Activated T-helper 2 cell treated with anti-CD3 and anti-CD28 coated beads, Interferon-gamma antibody, Interleukin-2, Interleukin-4, amounts not matched to agents 10 μg/mL and 5 μg/mL and 100 μg/mL, durations not matched to agents 14 hours and 24 hours and 36 hours (primary cell): ENCODE measurements around the gene ARL2BP. TPM values are rescaled to one million over a fixed set of nuclear protein-coding genes. Genes with fewer than 3 reads are reported as not detected.
"Not testable (repeated sequence)": the region's sequence is repeated elsewhere in the genome, so short reads cannot be mapped to it uniquely, and the experiment has no call there.

Experiments
- DNase-seq: peaks from one replicate; pipeline ENCODE4 v3.0.0; 2021; ENCODE audit warnings: low spot score
- H3K27ac Mint-ChIP-seq: one replicate; pipeline ENCODE4 v1.8.0; 2021; ENCODE audit warnings: mixed read lengths
- H3K27me3 Mint-ChIP-seq: one replicate; pipeline ENCODE4 v1.8.0; 2021; ENCODE audit warnings: low read depth, mixed read lengths
- H3K36me3 Mint-ChIP-seq: one replicate; pipeline ENCODE4 v1.8.0; 2021; ENCODE audit warnings: low read depth, mixed read lengths
- H3K4me1 Mint-ChIP-seq: one replicate; pipeline ENCODE4 v1.8.0; 2021; ENCODE audit warnings: low read depth, mixed read lengths
- H3K4me3 Mint-ChIP-seq: one replicate; pipeline ENCODE4 v1.8.0; 2021; ENCODE audit warnings: low read depth, mild to moderate bottlenecking, moderate library complexity, mixed read lengths
- H3K9me3 Mint-ChIP-seq: one replicate; pipeline ENCODE4 v1.8.0; 2021; ENCODE audit warnings: mixed read lengths
- intact Hi-C: fragments of 100-400 bp; cut with micrococcal nuclease; formaldehyde crosslinking; loops from one replicate; pipeline ENCODE4 v1.15.1; 2023
- total RNA-seq: library from RNA; stranded (reverse); gene quantifications from 2 replicates; pipeline ENCODE4 v1.2.3, GENCODE V29; 2022

The ARL2BP gene
- total RNA-seq, 1 donor from 2014 or later = 31.2 TPM

- DNase-seq = no peak
- Mint-ChIP-seq H3K27ac (no peak overlapping the region), H3K4me1 (peaks cover 22% of the 10 kb centered on the region), H3K36me3 (no peaks in the 10 kb centered on the region), H3K4me3 (no peak overlapping the region), H3K9me3 (no peaks in the 10 kb centered on the region), H3K27me3 (no peaks in the 10 kb centered on the region)
- intact Hi-C loops = no loop called here
Observed at GRCh38 chr16:57271063-57271345, 25.9 kb downstream of the ARL2BP start.

GRCh38 chr16:57271867-57272495 lies 26.9 kb downstream of the ARL2BP start:
- no peaks in the 10 kb centered on the region for H3K36me3 Mint-ChIP-seq
- no peak overlapping the region for H3K27ac Mint-ChIP-seq
- no peak overlapping the region for H3K4me3 Mint-ChIP-seq
- intact Hi-C loops = no loop called here
- DNase-seq = no peak
- H3K27me3 Mint-ChIP-seq = no peaks in the 10 kb centered on the region
- H3K9me3 Mint-ChIP-seq = no peaks in the 10 kb centered on the region
- peaks cover 19% of the 10 kb centered on the region for H3K4me1 Mint-ChIP-seq

GRCh38 chr16:57273359-57273758 lies 28.3 kb downstream of the ARL2BP start:
- Mint-ChIP-seq H3K9me3 (no peaks in the 10 kb centered on the region), H3K4me1 (peaks cover 20% of the 10 kb centered on the region), H3K27ac (no peak overlapping the region), H3K27me3 (no peaks in the 10 kb centered on the region), H3K36me3 (no peaks in the 10 kb centered on the region), H3K4me3 (no peak overlapping the region)
- DNase-seq = no peak
- intact Hi-C loops = no loop called here

GRCh38 chr16:57273826-57274225 lies 28.8 kb downstream of the ARL2BP start:
- Mint-ChIP-seq H3K36me3 (no peaks in the 10 kb centered on the region), H3K4me3 (no peak overlapping the region), H3K27me3 (no peaks in the 10 kb centered on the region), H3K4me1 (peaks cover 24% of the 10 kb centered on the region), H3K9me3 (no peaks in the 10 kb centered on the region), H3K27ac (no peak overlapping the region)
- intact Hi-C loops = no loop called here
- DNase-seq = no peak

GRCh38 chr16:57275946-57276345 lies 30.9 kb downstream of the ARL2BP start:
- H3K4me1 Mint-ChIP-seq = peaks cover 34% of the 10 kb centered on the region
- DNase-seq, H3K36me3 Mint-ChIP-seq, H3K27ac Mint-ChIP-seq, H3K9me3 Mint-ChIP-seq, H3K4me3 Mint-ChIP-seq, H3K27me3 Mint-ChIP-seq: not testable (repeated sequence)
- intact Hi-C loops = loop anchor here (5.0 kb wide), 2 partner anchors 34 to 89 kb away; partner anchors contain the start of genes PSME3IP1 and RSPRY1

- H3K36me3 Mint-ChIP-seq = no peaks in the 10 kb centered on the region
- H3K4me1 Mint-ChIP-seq = peaks cover 35% of the 10 kb centered on the region
- H3K9me3 Mint-ChIP-seq = no peaks in the 10 kb centered on the region
- peaks cover under 1% of the 10 kb centered on the region for H3K27me3 Mint-ChIP-seq
- no peak for DNase-seq
- no peak overlapping the region for H3K4me3 Mint-ChIP-seq
- H3K27ac Mint-ChIP-seq = no peak overlapping the region
- intact Hi-C loops = loop anchor here (5.0 kb wide), 2 partner anchors 34 to 89 kb away; partner anchors contain the start of genes PSME3IP1 and RSPRY1
Observed at GRCh38 chr16:57276596-57276995, 31.5 kb downstream of the ARL2BP start.

- H3K36me3 Mint-ChIP-seq = no peaks in the 10 kb centered on the region
- H3K27ac Mint-ChIP-seq = peak overlapping the region; percentile 46
- intact Hi-C loops = loop anchor here (5.0 kb wide), 2 partner anchors 35 to 90 kb away; partner anchors contain the start of genes PSME3IP1 and RSPRY1
- no peaks in the 10 kb centered on the region for H3K9me3 Mint-ChIP-seq
- H3K27me3 Mint-ChIP-seq = peaks cover 7% of the 10 kb centered on the region
- peak; percentile 63 for DNase-seq
- peaks cover 35% of the 10 kb centered on the region for H3K4me1 Mint-ChIP-seq
- no peak overlapping the region for H3K4me3 Mint-ChIP-seq
Observed at GRCh38 chr16:57277586-57277985, 32.5 kb downstream of the ARL2BP start.

GRCh38 chr16:57278494-57278893 lies 33.4 kb downstream of the ARL2BP start:
- no peaks in the 10 kb centered on the region for H3K9me3 Mint-ChIP-seq
- peaks cover 17% of the 10 kb centered on the region for H3K27me3 Mint-ChIP-seq
- intact Hi-C loops = loop anchor here (5.0 kb wide), 2 partner anchors 36 to 91 kb away; partner anchors contain the start of genes PSME3IP1 and RSPRY1

GRCh38 chr16:57279780-57280638 lies 35.0 kb downstream of the ARL2BP start:
- H3K27me3 Mint-ChIP-seq = peaks cover 26% of the 10 kb centered on the region
- intact Hi-C loops = loop anchor here (5.0 kb wide), 2 partner anchors 38 to 93 kb away; partner anchors contain the start of genes PSME3IP1 and RSPRY1
- no peaks in the 10 kb centered on the region for H3K36me3 Mint-ChIP-seq
- DNase-seq = no peak
- no peak overlapping the region for H3K4me3 Mint-ChIP-seq
- no peaks in the 10 kb centered on the region for H3K9me3 Mint-ChIP-seq
- no peak overlapping the region for H3K27ac Mint-ChIP-seq
- H3K4me1 Mint-ChIP-seq = peaks cover 47% of the 10 kb centered on the region

More at GRCh38 chr16:57278494-57278893, 33.4 kb downstream of the ARL2BP start:
- Mint-ChIP-seq H3K27ac (no peak overlapping the region), H3K4me1 (peaks cover 40% of the 10 kb centered on the region), H3K36me3 (no peaks in the 10 kb centered on the region), H3K4me3 (no peak overlapping the region)
- DNase-seq = no peak

GRCh38 chr16:57281791-57282190 lies 36.7 kb downstream of the ARL2BP start:
- H3K27ac Mint-ChIP-seq = no peak overlapping the region
- intact Hi-C loops = no loop called here

GRCh38 chr16:57282510-57283213 lies 37.6 kb downstream of the ARL2BP start:
- H3K9me3 Mint-ChIP-seq = no peaks in the 10 kb centered on the region
- intact Hi-C loops = no loop called here
- no peaks in the 10 kb centered on the region for H3K36me3 Mint-ChIP-seq

More at GRCh38 chr16:57281791-57282190, 36.7 kb downstream of the ARL2BP start:
- Mint-ChIP-seq H3K9me3 (no peaks in the 10 kb centered on the region), H3K36me3 (no peaks in the 10 kb centered on the region), H3K4me1 (peaks cover 38% of the 10 kb centered on the region), H3K4me3 (no peak overlapping the region), H3K27me3 (peaks cover 28% of the 10 kb centered on the region)
- DNase-seq = no peak

GRCh38 chr16:57283214-57283958 lies 38.3 kb downstream of the ARL2BP start:
- Mint-ChIP-seq H3K27ac (no peak overlapping the region), H3K36me3 (no peaks in the 10 kb centered on the region), H3K9me3 (no peaks in the 10 kb centered on the region), H3K4me3 (peak overlapping the region; percentile 74), H3K27me3 (peaks cover 28% of the 10 kb centered on the region), H3K4me1 (peaks cover 27% of the 10 kb centered on the region)
- intact Hi-C loops = no loop called here
- DNase-seq = no peak

More at GRCh38 chr16:57282510-57283213, 37.6 kb downstream of the ARL2BP start:
- H3K27ac Mint-ChIP-seq = no peak overlapping the region
- peaks cover 28% of the 10 kb centered on the region for H3K27me3 Mint-ChIP-seq
- H3K4me1 Mint-ChIP-seq = peaks cover 33% of the 10 kb centered on the region
- DNase-seq = no peak
- H3K4me3 Mint-ChIP-seq = no peak overlapping the region
